Keratinocyte (primary cell): ENCODE results near the gene CHERP. TPM values are rescaled to one million over a fixed set of nuclear protein-coding genes. Genes with fewer than 3 reads are reported as not detected.

Experiments used
- DNase-seq: peaks from one replicate; pipeline ENCODE4 v3.0.0-alpha.2; 2011; ENCODE audit warnings: low read depth, missing footprints, low spot score
- FAIRE-seq: peaks from 2 replicates; lab custom pipeline; 2011; peaks lifted over from hg19 to GRCh38; lab: Jason Lieb, UNC
- H2AFZ ChIP-seq: 2 replicates; pipeline ENCODE4 v1.6.0; 2012; ENCODE audit warnings: low read length, control low read depth, inconsistent platforms; ENCODE audit not compliant: control insufficient read depth
- H3K27ac ChIP-seq: 2 replicates; pipeline ENCODE4 v1.5.1; 2011; ENCODE audit warnings: low read length; ENCODE audit not compliant: control insufficient read depth, insufficient read depth
- H3K27me3 ChIP-seq: 3 replicates; pipeline ENCODE4 v1.6.0; 2011; ENCODE audit warnings: low read length; ENCODE audit not compliant: control insufficient read depth, insufficient read depth; ENCODE audit errors: extremely low read depth
- H3K36me3 ChIP-seq, 2 experiments: 2 replicates in 1 of 2; 3 replicates in 1 of 2; pipeline ENCODE4 v1.5.1; 2011; ENCODE audit warnings: low read length in 2 of 2, mild to moderate bottlenecking in 1 of 2; ENCODE audit not compliant: control insufficient read depth in 2 of 2, insufficient read depth in 2 of 2; ENCODE audit errors: extremely low read depth in 1 of 2
- H3K4me1 ChIP-seq: 3 replicates; pipeline ENCODE4 v1.5.1; 2011; ENCODE audit warnings: low read length; ENCODE audit not compliant: control insufficient read depth, insufficient read depth; ENCODE audit errors: extremely low read depth
- H3K4me2 ChIP-seq: 3 replicates; pipeline ENCODE4 v1.6.0; 2011; ENCODE audit warnings: low read depth, low read length; ENCODE audit not compliant: control insufficient read depth, insufficient read depth; ENCODE audit errors: extremely low read depth
- H3K4me3 ChIP-seq, 3 experiments: fragments of 200-600 bp in 1 of 3; sonication (generic) in 1 of 3; 2 replicates in 2 of 3; 3 replicates in 1 of 3; pipeline ENCODE4 v1.5.1; 2011 to 2016; ENCODE audit warnings: low read length in 3 of 3, mild to moderate bottlenecking in 3 of 3, control low read depth in 2 of 3, inconsistent platforms in 1 of 3, low read depth in 1 of 3, mixed read lengths in 1 of 3, mixed run types in 1 of 3, moderate library complexity in 1 of 3; ENCODE audit not compliant: control insufficient read depth in 2 of 3, insufficient read depth in 2 of 3; ENCODE audit errors: extremely low read depth in 1 of 3
- H3K79me2 ChIP-seq: 2 replicates; pipeline ENCODE4 v1.6.0; 2012; ENCODE audit warnings: low read length; ENCODE audit not compliant: control insufficient read depth, insufficient read depth
- H3K9ac ChIP-seq: 3 replicates; pipeline ENCODE4 v1.6.0; 2011; ENCODE audit warnings: low read length; ENCODE audit not compliant: control insufficient read depth, insufficient read depth; ENCODE audit errors: extremely low read depth
- H3K9me1 ChIP-seq: 3 replicates; pipeline ENCODE4 v1.6.0; 2011; ENCODE audit warnings: low read length; ENCODE audit not compliant: control insufficient read depth, insufficient read depth; ENCODE audit errors: extremely low read depth
- H3K9me3 ChIP-seq: 2 replicates; pipeline ENCODE4 v1.5.1; 2012; ENCODE audit warnings: low read depth, low read length; ENCODE audit not compliant: control insufficient read depth
- H4K20me1 ChIP-seq: 3 replicates; pipeline ENCODE4 v1.6.0; 2011; ENCODE audit warnings: low read length; ENCODE audit not compliant: control insufficient read depth, insufficient read depth; ENCODE audit errors: extremely low read depth
- EZH2 ChIP-seq: IDR thresholded peaks from one replicate; pipeline ENCODE4 v1.6.1; 2012; ENCODE audit warnings: inconsistent platforms, mild to moderate bottlenecking, low read length, moderate library complexity
- dilution Hi-C: fragments of 300-500 bp; cut with MboI; formaldehyde crosslinking; loops from one replicate; pipeline ENCODE4 v1.7.0; 2020; ENCODE audit warnings: low sequenced_read_pairs; ENCODE audit not compliant: extremely low pct_ligation_motif_present
- polyA plus RNA-seq, 5 experiments: library from polyadenylated mRNA; depleted of rRNA in 3 of 5; stranded (reverse) in 3 of 5; stranded (forward) in 1 of 5; unstranded in 1 of 5; fragments of >200 nt; gene quantifications; 1 replicate in 1 of 5; 2 replicates in 3 of 5; 3 replicates in 1 of 5; pipeline versions ENCODE4 v1.2.1 to v1.2.3, GENCODE V29; 2011 to 2012; ENCODE audit warnings: missing spikeins in 2 of 5, low read depth in 1 of 5, low replicate concordance in 1 of 5
- TF ChIP-seq, protein P1 (sequence below), 3 experiments: IDR thresholded peaks in 1 of 3; conservative IDR thresholded peaks in 1 of 3; optimal IDR thresholded peaks in 1 of 3; 2 replicates in 2 of 3; 3 replicates in 1 of 3; pipeline versions ENCODE3 to v1.5.1; 2011; ENCODE audit warnings: low read length in 3 of 3, mild to moderate bottlenecking in 3 of 3, moderate library complexity in 2 of 3, control low read depth in 1 of 3, inconsistent platforms in 1 of 3; ENCODE audit not compliant: insufficient read depth in 2 of 3; ENCODE audit errors: extremely low read depth in 1 of 3

CHERP gene
- polyA plus RNA-seq, 1 donor (not counting 4 experiments of a cell fraction or from before 2014, with no cell fraction given): 3.6 TPM

DNA sequence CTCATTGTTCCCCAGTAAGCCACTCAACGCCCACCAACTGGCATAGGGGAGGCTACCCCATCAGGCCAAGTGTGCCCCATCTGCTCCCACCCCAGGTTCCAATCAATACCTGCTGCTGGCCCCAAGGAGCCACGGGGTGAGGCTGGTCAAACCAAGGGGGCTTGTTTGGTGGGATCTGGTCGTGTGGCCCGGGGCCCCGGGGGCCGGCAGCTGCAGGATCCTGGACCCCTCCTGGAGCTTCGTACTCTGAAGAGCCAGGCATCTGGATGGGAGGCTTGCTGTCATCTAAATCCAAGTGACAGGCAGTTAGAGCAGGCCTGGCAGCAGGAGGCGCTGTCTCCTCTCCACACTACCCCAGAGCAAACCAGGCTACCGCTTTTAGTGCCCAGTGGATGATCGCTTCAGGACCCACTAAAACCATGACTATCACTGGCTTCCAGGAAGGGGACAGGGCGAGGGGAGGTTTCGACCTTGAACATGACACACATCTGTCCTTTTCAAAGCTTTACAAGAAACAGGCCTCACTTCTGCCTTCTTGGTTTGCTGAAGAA lies 14.2 kb downstream of the CHERP start:
- no peak overlapping the region for H3K27ac ChIP-seq
- no peaks in the 10 kb centered on the region for H3K27me3 ChIP-seq
- H3K4me1 ChIP-seq: no peaks in the 10 kb centered on the region
- H3K9ac ChIP-seq: no peak overlapping the region
- no peaks in the 10 kb centered on the region for H4K20me1 ChIP-seq
- peaks cover 59% of the 10 kb centered on the region in 2 experiments for H3K36me3 ChIP-seq
- DNase-seq: no peak
- no peak overlapping the region for H2AFZ ChIP-seq
- dilution Hi-C loops: no loop called here
- H3K4me3 ChIP-seq: no peak overlapping the region
- TF ChIP-seq EZH2: no peak
- TF ChIP-seq, protein P1, sequence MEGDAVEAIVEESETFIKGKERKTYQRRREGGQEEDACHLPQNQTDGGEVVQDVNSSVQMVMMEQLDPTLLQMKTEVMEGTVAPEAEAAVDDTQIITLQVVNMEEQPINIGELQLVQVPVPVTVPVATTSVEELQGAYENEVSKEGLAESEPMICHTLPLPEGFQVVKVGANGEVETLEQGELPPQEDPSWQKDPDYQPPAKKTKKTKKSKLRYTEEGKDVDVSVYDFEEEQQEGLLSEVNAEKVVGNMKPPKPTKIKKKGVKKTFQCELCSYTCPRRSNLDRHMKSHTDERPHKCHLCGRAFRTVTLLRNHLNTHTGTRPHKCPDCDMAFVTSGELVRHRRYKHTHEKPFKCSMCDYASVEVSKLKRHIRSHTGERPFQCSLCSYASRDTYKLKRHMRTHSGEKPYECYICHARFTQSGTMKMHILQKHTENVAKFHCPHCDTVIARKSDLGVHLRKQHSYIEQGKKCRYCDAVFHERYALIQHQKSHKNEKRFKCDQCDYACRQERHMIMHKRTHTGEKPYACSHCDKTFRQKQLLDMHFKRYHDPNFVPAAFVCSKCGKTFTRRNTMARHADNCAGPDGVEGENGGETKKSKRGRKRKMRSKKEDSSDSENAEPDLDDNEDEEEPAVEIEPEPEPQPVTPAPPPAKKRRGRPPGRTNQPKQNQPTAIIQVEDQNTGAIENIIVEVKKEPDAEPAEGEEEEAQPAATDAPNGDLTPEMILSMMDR (optimal IDR thresholded peaks at IDR 0.05 in 1 of 3, IDR thresholded peaks at IDR 0.05 in 1 of 3, conservative IDR thresholded peaks at IDR 0.05 in 1 of 3; ENCODE audit: extremely low read depth in 1 of 3, insufficient read depth in 2 of 3, low read length in 3 of 3): peak; percentile 38 to 71 (median 45)
- no peaks in the 10 kb centered on the region for H3K9me3 ChIP-seq
- H3K79me2 ChIP-seq: peaks cover 7% of the 10 kb centered on the region
- FAIRE-seq: no peak
- H3K4me2 ChIP-seq: no peak overlapping the region
- no peaks in the 10 kb centered on the region for H3K9me1 ChIP-seq

DNA sequence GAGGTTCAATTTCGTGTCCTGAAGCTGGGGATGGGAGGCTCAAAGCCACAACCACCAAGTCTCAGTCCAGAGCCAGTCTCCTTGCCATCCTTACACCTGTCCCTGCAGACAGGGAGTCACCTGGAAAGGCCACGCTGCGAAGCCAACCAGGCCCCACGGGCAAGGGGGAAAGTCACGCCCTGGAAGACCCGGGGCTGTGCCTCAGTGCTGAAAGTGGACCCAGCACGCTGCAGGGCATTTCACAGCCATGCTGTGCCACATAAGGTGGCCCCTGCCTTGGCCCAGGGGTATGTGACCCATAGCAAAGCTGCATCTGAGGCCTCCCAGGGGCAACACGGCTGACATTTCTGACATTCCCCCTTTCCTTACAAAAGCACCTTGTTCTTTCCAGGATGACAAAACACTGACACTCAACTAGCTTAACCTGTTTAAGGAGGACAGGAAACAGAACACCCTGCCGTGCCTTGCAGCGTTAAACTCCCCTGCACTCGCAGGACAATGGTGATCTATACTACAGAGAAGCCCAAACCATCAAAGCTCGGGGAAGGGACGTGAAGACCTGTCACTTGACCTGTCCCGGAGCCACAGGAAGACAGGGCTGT lies 14.8 kb downstream of the CHERP start:
- Histone ChIP-seq H3K4me1 (no peaks in the 10 kb centered on the region), H3K36me3 (peaks cover 59 to 61% of the 10 kb centered on the region in 2 experiments), H3K79me2 (peaks cover 7% of the 10 kb centered on the region), H3K27me3 (no peaks in the 10 kb centered on the region), H3K9ac (no peak overlapping the region), H3K9me3 (no peaks in the 10 kb centered on the region), H3K4me3 (no peak overlapping the region), H4K20me1 (no peaks in the 10 kb centered on the region), H2AFZ (no peak overlapping the region), H3K9me1 (no peaks in the 10 kb centered on the region), H3K4me2 (no peak overlapping the region), H3K27ac (no peak overlapping the region)
- TF ChIP-seq, protein P1 (optimal IDR thresholded peaks at IDR 0.05 in 1 of 3, IDR thresholded peaks at IDR 0.05 in 1 of 3, conservative IDR thresholded peaks at IDR 0.05 in 1 of 3; ENCODE audit: extremely low read depth in 1 of 3, insufficient read depth in 2 of 3, low read length in 3 of 3): no peak
- no peak for TF ChIP-seq EZH2
- no peak for DNase-seq
- no peak for FAIRE-seq
- dilution Hi-C loops: no loop called here
